ENCODE measurements around the gene KCNQ5. TPM values are rescaled to one million over a fixed set of nuclear protein-coding genes. Genes with fewer than 3 reads are reported as not detected.

KCNQ5 gene
- total and polyA plus RNA-seq, 10 of the 15 experiments (the other 5 are each of a cell fraction or from before 2014, with no cell fraction given) = 0.60 to 16.2 (median 3.2) TPM

- TF ChIP-seq ZNF687 (IDR thresholded peaks at IDR 0.05) (no peak), ZBTB11 (CRISPR knock-in tag; IDR thresholded peaks at IDR 0.05) (no peak), MAX (IDR thresholded peaks at IDR 0.05; ENCODE audit: low read depth, low read length) (no peak), YY1 (IDR thresholded peaks at IDR 0.05; ENCODE audit: low read depth, low read length) (no peak), BRCA1 (IDR thresholded peaks at IDR 0.05; ENCODE audit: low read depth, low read length) (no peak), BHLHE40 (IDR thresholded peaks at IDR 0.05; ENCODE audit: borderline replicate concordance in 1 of 2, low read depth in 2 of 2, low read length in 1 of 2) (no peak), RB1 (IDR thresholded peaks at IDR 0.05; ENCODE audit: borderline replicate concordance) (no peak), USF2 (IDR thresholded peaks at IDR 0.05; ENCODE audit: borderline replicate concordance, low read depth, low read length) (no peak), HDGF (IDR thresholded peaks at IDR 0.05) (no peak), SUPT20H (IDR thresholded peaks at IDR 0.05; ENCODE audit: borderline replicate concordance, control insufficient read depth, low read depth, low read length) (no peak), ASH2L (IDR thresholded peaks at IDR 0.05; ENCODE audit: borderline replicate concordance, low read depth) (no peak), USF1 (IDR thresholded peaks at IDR 0.05; ENCODE audit: borderline replicate concordance, extremely low read length, insufficient read depth, low read depth, low read length) (no peak), RFX5 (IDR thresholded peaks at IDR 0.05; ENCODE audit: low read depth, low read length) (no peak)
These were observed 204.2 kb downstream of the KCNQ5 start (continued) for GRCh38 chr6:72826037-72826436.

All from GM12878 (cell line).